GM21619 (cell line): Measurements from ENCODE around the gene CHD6.
"Not testable (repeated sequence)": the region's sequence is repeated elsewhere in the genome, so short reads cannot be mapped to it uniquely, and the experiment has no call there.

Source experiments
- ATAC-seq: cut with Tn5 transposase; IDR thresholded peaks from one replicate; pipeline ENCODE4 v1.9.1; 2021; ENCODE audit not compliant: unreplicated experiment

The CHD6 gene

GRCh38 chr20:41551011-41551705 is 67.0 kb downstream of the CHD6 start:
- ATAC-seq = no peak

- ATAC-seq = no peak
Measured at GRCh38 chr20:41547221-41547620, 71.0 kb downstream of the CHD6 start.

- no peak for ATAC-seq
Measured at GRCh38 chr20:41546535-41546934, 71.6 kb downstream of the CHD6 start.

GRCh38 chr20:41544472-41544871 is 73.7 kb downstream of the CHD6 start:
- ATAC-seq = no peak

- ATAC-seq = no peak
Measured at GRCh38 chr20:41540918-41541317, 77.3 kb downstream of the CHD6 start.

- no peak for ATAC-seq
Measured at GRCh38 chr20:41540459-41540858, 77.7 kb downstream of the CHD6 start.

GRCh38 chr20:41538810-41539596 is 79.2 kb downstream of the CHD6 start:
- ATAC-seq = no peak

- ATAC-seq = no peak
Measured at GRCh38 chr20:41537865-41538264, 80.3 kb downstream of the CHD6 start.

- not testable (repeated sequence) for ATAC-seq
Measured at GRCh38 chr20:41535551-41535950, 82.6 kb downstream of the CHD6 start.

- no peak for ATAC-seq
Measured at GRCh38 chr20:41534842-41535241, 83.3 kb downstream of the CHD6 start.

GRCh38 chr20:41534170-41534569 is 84.0 kb downstream of the CHD6 start:
- no peak for ATAC-seq

- ATAC-seq = no peak
Measured at GRCh38 chr20:41533537-41534136, 84.5 kb downstream of the CHD6 start.

- no peak for ATAC-seq
Measured at GRCh38 chr20:41532935-41533334, 85.2 kb downstream of the CHD6 start.

- ATAC-seq = no peak
Measured at GRCh38 chr20:41531518-41532275, 86.5 kb downstream of the CHD6 start.

- ATAC-seq = no peak
Measured at GRCh38 chr20:41530923-41531322, 87.3 kb downstream of the CHD6 start.

GRCh38 chr20:41526327-41526726 is 91.8 kb downstream of the CHD6 start:
- ATAC-seq = no peak

GRCh38 chr20:41524980-41525613 is 93.1 kb downstream of the CHD6 start:
- ATAC-seq = no peak

GRCh38 chr20:41523857-41524256 is 94.3 kb downstream of the CHD6 start:
- no peak for ATAC-seq

- ATAC-seq = no peak
Measured at GRCh38 chr20:41513829-41514228, 104.3 kb downstream of the CHD6 start.

GRCh38 chr20:41512624-41513023 is 105.6 kb downstream of the CHD6 start:
- ATAC-seq = no peak
